ENCODE results near the gene APLF.
A peak's percentile ranks its signal among the peaks of the same experiment; 100 is the strongest.

Gene APLF

GRCh38 chr2:68463287-68463877 is 4.0 kb upstream of the APLF start:
- TF ChIP-seq EZH2 (IDR thresholded peaks at IDR 0.05; ENCODE audit: borderline replicate concordance, low read length), result no peak
- TF ChIP-seq, protein P1, sequence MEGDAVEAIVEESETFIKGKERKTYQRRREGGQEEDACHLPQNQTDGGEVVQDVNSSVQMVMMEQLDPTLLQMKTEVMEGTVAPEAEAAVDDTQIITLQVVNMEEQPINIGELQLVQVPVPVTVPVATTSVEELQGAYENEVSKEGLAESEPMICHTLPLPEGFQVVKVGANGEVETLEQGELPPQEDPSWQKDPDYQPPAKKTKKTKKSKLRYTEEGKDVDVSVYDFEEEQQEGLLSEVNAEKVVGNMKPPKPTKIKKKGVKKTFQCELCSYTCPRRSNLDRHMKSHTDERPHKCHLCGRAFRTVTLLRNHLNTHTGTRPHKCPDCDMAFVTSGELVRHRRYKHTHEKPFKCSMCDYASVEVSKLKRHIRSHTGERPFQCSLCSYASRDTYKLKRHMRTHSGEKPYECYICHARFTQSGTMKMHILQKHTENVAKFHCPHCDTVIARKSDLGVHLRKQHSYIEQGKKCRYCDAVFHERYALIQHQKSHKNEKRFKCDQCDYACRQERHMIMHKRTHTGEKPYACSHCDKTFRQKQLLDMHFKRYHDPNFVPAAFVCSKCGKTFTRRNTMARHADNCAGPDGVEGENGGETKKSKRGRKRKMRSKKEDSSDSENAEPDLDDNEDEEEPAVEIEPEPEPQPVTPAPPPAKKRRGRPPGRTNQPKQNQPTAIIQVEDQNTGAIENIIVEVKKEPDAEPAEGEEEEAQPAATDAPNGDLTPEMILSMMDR (IDR thresholded peaks at IDR 0.05; ENCODE audit: low read length), result peak; percentile 81
- H3K27me3 ChIP-seq (ENCODE audit: insufficient read depth, low read length), result no peaks in the 10 kb centered on the region
- no peak overlapping the region for H3K4me3 ChIP-seq (ENCODE audit: low read depth, low read length, poor library complexity, severe bottlenecking)
- no peak overlapping the region for H3K9ac ChIP-seq (ENCODE audit: low read length)
- H3K79me2 ChIP-seq (ENCODE audit: insufficient read depth, low read length), result no peaks in the 10 kb centered on the region
- H3F3A ChIP-seq (ENCODE audit: insufficient read depth, low read length), result no peaks in the 10 kb centered on the region
- no peak overlapping the region for H3K27ac ChIP-seq (ENCODE audit: low read depth, low read length, poor library complexity, severe bottlenecking)
- no peak overlapping the region for H3K4me2 ChIP-seq (ENCODE audit: low read length)
- no peaks in the 10 kb centered on the region for H4K20me1 ChIP-seq (ENCODE audit: insufficient read depth, low read length)
- no peaks in the 10 kb centered on the region for H3K36me3 ChIP-seq (ENCODE audit: insufficient read depth, low read length)
- no peaks in the 10 kb centered on the region for H3K9me3 ChIP-seq (ENCODE audit: low read length)
- no peak overlapping the region for H2AFZ ChIP-seq (ENCODE audit: low read length)
- H3K4me1 ChIP-seq (ENCODE audit: insufficient read depth, low read length, severe bottlenecking), result peaks cover 22% of the 10 kb centered on the region
- H3K9me2 ChIP-seq (ENCODE audit: low read depth, low read length), result no peaks in the 10 kb centered on the region

DNA sequence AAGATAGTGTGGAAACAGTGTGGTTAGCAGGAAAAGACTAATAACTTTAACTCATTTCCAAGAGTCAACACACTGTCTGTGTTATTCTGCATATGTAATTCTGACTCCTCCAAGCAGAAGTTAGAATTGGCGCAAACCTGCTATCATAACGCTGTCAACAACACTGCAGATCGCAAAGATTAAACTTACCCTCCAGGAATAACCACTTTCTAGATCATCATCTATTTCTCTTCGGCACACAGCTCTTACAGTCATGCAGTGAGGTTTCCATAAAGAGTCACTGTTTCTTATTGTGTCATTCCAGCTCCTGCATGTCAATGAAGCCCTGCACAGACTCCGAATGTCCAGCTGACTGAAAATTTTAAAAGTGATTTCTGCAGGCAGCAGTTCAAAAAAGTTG is 2.7 kb upstream of the APLF start:
- peaks cover 34% of the 10 kb centered on the region for H3K4me1 ChIP-seq (ENCODE audit: insufficient read depth, low read length, severe bottlenecking)
- H3K36me3 ChIP-seq (ENCODE audit: insufficient read depth, low read length), result no peaks in the 10 kb centered on the region
- H3K27me3 ChIP-seq (ENCODE audit: insufficient read depth, low read length), result no peaks in the 10 kb centered on the region
- no peaks in the 10 kb centered on the region for H4K20me1 ChIP-seq (ENCODE audit: insufficient read depth, low read length)
- no peaks in the 10 kb centered on the region for H3K9me3 ChIP-seq (ENCODE audit: low read length)
- H3K27ac ChIP-seq (ENCODE audit: low read depth, low read length, poor library complexity, severe bottlenecking), result no peak overlapping the region
- no peaks in the 10 kb centered on the region for H3K9me2 ChIP-seq (ENCODE audit: low read depth, low read length)
- H2AFZ ChIP-seq (ENCODE audit: low read length), result no peak overlapping the region
- no peak overlapping the region for H3K4me3 ChIP-seq (ENCODE audit: low read depth, low read length, poor library complexity, severe bottlenecking)
- no peaks in the 10 kb centered on the region for H3K79me2 ChIP-seq (ENCODE audit: insufficient read depth, low read length)
- H3F3A ChIP-seq (ENCODE audit: insufficient read depth, low read length), result no peaks in the 10 kb centered on the region
- no peak overlapping the region for H3K9ac ChIP-seq (ENCODE audit: low read length)
- TF ChIP-seq, protein P1 (IDR thresholded peaks at IDR 0.05; ENCODE audit: low read length), result no peak
- no peak for TF ChIP-seq EZH2 (IDR thresholded peaks at IDR 0.05; ENCODE audit: borderline replicate concordance, low read length)
- no peak overlapping the region for H3K4me2 ChIP-seq (ENCODE audit: low read length)

DNA sequence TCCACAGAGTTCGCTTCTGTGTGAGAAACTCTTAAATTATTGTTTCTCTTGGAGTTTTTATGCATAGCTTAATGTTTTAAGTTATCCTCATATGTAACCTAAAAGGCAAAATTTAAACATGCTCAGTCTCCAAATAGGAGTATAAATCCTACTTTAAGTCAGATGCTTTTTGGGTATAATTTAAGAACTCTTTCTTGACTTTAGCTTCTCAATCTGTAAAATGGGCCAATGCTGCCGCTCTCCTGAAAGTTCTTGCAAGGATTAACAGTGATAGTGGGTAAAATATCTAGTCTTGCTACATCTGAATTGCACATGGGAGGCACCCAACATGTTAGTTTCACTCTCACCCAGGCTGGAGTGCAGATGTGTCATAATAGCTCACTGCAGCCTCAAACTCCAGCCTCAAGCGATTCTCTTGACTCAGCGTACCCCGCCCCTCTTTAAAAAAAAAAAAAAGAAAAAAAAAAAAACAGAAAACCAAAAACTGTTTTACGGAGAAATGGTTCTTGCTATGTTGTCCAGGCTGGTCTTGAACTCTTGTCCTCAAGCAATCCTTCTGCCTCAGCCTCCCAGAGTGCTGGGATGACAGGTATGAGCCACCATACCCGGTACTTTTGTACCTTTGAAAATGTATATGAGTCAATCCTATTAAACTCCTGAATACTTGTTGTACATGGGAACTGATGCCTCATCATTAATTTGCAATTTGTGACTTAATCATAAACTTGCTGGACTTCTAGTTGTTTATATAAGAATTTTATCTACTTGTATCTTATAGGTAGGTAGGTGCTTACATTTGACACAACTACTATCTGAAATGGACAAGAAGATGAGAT is 2.1 kb upstream of the APLF start:
- no peaks in the 10 kb centered on the region for H3K27me3 ChIP-seq (ENCODE audit: insufficient read depth, low read length)
- H3K9me2 ChIP-seq (ENCODE audit: low read depth, low read length), result no peaks in the 10 kb centered on the region
- no peaks in the 10 kb centered on the region for H3F3A ChIP-seq (ENCODE audit: insufficient read depth, low read length)
- H3K9ac ChIP-seq (ENCODE audit: low read length), result no peak overlapping the region
- H3K36me3 ChIP-seq (ENCODE audit: insufficient read depth, low read length), result no peaks in the 10 kb centered on the region
- no peak overlapping the region for H2AFZ ChIP-seq (ENCODE audit: low read length)
- no peaks in the 10 kb centered on the region for H4K20me1 ChIP-seq (ENCODE audit: insufficient read depth, low read length)
- no peaks in the 10 kb centered on the region for H3K9me3 ChIP-seq (ENCODE audit: low read length)
- no peak overlapping the region for H3K4me2 ChIP-seq (ENCODE audit: low read length)
- H3K79me2 ChIP-seq (ENCODE audit: insufficient read depth, low read length), result no peaks in the 10 kb centered on the region
- TF ChIP-seq EZH2 (IDR thresholded peaks at IDR 0.05; ENCODE audit: borderline replicate concordance, low read length), result no peak
- TF ChIP-seq, protein P1 (IDR thresholded peaks at IDR 0.05; ENCODE audit: low read length), result no peak
- H3K4me1 ChIP-seq (ENCODE audit: insufficient read depth, low read length, severe bottlenecking), result peaks cover 34% of the 10 kb centered on the region
- H3K27ac ChIP-seq (ENCODE audit: low read depth, low read length, poor library complexity, severe bottlenecking), result peak overlapping the region; percentile 41
- no peak overlapping the region for H3K4me3 ChIP-seq (ENCODE audit: low read depth, low read length, poor library complexity, severe bottlenecking)
